ENCODE data around the gene FOXL1.

The FOXL1 gene

DNA sequence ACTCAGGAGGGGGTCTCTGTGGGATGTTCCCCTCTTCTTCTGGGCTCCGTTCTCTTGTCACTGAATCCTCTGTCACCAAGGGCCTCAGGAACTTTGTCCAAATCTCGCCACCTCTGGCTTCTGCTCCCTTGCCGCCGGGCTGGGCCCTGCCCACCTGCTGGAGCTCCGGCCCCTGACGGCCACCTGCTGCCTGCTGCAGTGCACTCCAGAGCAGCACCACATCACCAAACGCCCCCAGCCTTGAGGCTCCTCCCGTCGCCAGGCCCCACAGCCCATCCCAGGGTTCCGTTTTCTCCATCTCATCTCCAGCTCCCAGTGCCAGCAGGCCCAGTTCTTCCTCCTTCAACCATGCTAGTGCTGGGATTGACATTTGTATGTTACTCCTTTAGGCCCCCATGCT is 43.6 kb downstream of the FOXL1 start:
- Histone ChIP-seq H3K9me2 (replicated peaks; ENCODE audit: insufficient read depth, low read length) (no peaks in the 10 kb centered on the region), H3K9ac (ENCODE audit: low read length) (no peak overlapping the region), H3K79me2 (ENCODE audit: insufficient read depth, low read length) (no peaks in the 10 kb centered on the region), H3K27ac (ENCODE audit: low read depth, low read length) (no peak overlapping the region), H3K36me3 (ENCODE audit: low read length) (no peaks in the 10 kb centered on the region), H3F3A (ENCODE audit: insufficient read depth) (no peaks in the 10 kb centered on the region), H3K4me2 (ENCODE audit: low read depth, low read length, poor library complexity, severe bottlenecking) (no peak overlapping the region), H3K27me3 (ENCODE audit: low read length) (no peaks in the 10 kb centered on the region), H3K9me3 (ENCODE audit: insufficient read depth, low read length) (no peaks in the 10 kb centered on the region), H3K4me3 (ENCODE audit: insufficient read depth, low read length, poor library complexity, severe bottlenecking) (no peak overlapping the region), H4K20me1 (ENCODE audit: low read depth, low read length) (no peaks in the 10 kb centered on the region), H2AFZ (ENCODE audit: low read depth, low read length, severe bottlenecking) (no peak overlapping the region)
- TF ChIP-seq EZH2phosphoT487 (conservative IDR thresholded peaks at IDR 0.05; ENCODE audit: low read length) (no peak), CTCF (IDR thresholded peaks at IDR 0.05; ENCODE audit: insufficient read depth, low read length, poor library complexity, severe bottlenecking) (no peak)

- no peak overlapping the region for H3K4me2 ChIP-seq (ENCODE audit: low read depth, low read length, poor library complexity, severe bottlenecking)
Measured at GRCh38 chr16:86622700-86623615, 44.6 kb downstream of the FOXL1 start.

DNA sequence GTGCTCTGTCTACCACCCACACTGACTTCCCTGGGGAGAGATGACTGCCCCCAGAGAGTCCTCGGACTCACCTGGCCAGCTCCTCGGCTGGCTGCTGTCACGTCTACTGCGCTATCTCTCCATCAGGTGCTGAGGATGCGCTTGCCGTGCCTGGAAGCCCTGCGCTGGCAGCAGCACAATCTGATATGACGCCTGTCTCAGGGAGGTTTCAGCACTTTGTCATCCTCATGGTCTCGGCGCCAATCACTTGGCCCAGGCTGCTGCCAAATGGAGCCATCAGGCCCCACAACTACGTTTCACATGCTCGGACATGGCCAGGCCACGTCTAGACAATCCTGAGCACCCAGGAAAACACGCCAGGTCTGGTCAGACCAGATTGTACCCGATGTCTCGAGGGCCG is 46.7 kb downstream of the FOXL1 start:
- Histone ChIP-seq H3K9me3 (ENCODE audit: insufficient read depth, low read length) (no peaks in the 10 kb centered on the region), H4K20me1 (ENCODE audit: low read depth, low read length) (no peaks in the 10 kb centered on the region), H3K79me2 (ENCODE audit: insufficient read depth, low read length) (no peaks in the 10 kb centered on the region), H3K4me3 (ENCODE audit: insufficient read depth, low read length, poor library complexity, severe bottlenecking) (no peak overlapping the region), H3K36me3 (ENCODE audit: low read length) (no peaks in the 10 kb centered on the region), H3K27me3 (ENCODE audit: low read length) (no peaks in the 10 kb centered on the region), H3K27ac (ENCODE audit: low read depth, low read length) (no peak overlapping the region), H3F3A (ENCODE audit: insufficient read depth) (no peaks in the 10 kb centered on the region), H3K9ac (ENCODE audit: low read length) (no peak overlapping the region), H3K4me2 (ENCODE audit: low read depth, low read length, poor library complexity, severe bottlenecking) (no peak overlapping the region), H3K9me2 (replicated peaks; ENCODE audit: insufficient read depth, low read length) (no peaks in the 10 kb centered on the region), H2AFZ (ENCODE audit: low read depth, low read length, severe bottlenecking) (no peak overlapping the region)
- TF ChIP-seq EZH2phosphoT487 (conservative IDR thresholded peaks at IDR 0.05; ENCODE audit: low read length) (no peak), CTCF (IDR thresholded peaks at IDR 0.05; ENCODE audit: insufficient read depth, low read length, poor library complexity, severe bottlenecking) (no peak)

More at GRCh38 chr16:86622700-86623615, 44.6 kb downstream of the FOXL1 start:
- no peaks in the 10 kb centered on the region for H4K20me1 ChIP-seq (ENCODE audit: low read depth, low read length)
- no peak for TF ChIP-seq EZH2phosphoT487 (conservative IDR thresholded peaks at IDR 0.05; ENCODE audit: low read length)
- no peak for TF ChIP-seq CTCF (IDR thresholded peaks at IDR 0.05; ENCODE audit: insufficient read depth, low read length, poor library complexity, severe bottlenecking)
- H3K9me3 ChIP-seq (ENCODE audit: insufficient read depth, low read length), result no peaks in the 10 kb centered on the region
- no peaks in the 10 kb centered on the region for H3K9me2 ChIP-seq (replicated peaks; ENCODE audit: insufficient read depth, low read length)
- H2AFZ ChIP-seq (ENCODE audit: low read depth, low read length, severe bottlenecking), result no peak overlapping the region
- no peaks in the 10 kb centered on the region for H3K79me2 ChIP-seq (ENCODE audit: insufficient read depth, low read length)
- H3K9ac ChIP-seq (ENCODE audit: low read length), result no peak overlapping the region
- no peaks in the 10 kb centered on the region for H3F3A ChIP-seq (ENCODE audit: insufficient read depth)
- no peaks in the 10 kb centered on the region for H3K36me3 ChIP-seq (ENCODE audit: low read length)
- no peak overlapping the region for H3K4me3 ChIP-seq (ENCODE audit: insufficient read depth, low read length, poor library complexity, severe bottlenecking)
- H3K27me3 ChIP-seq (ENCODE audit: low read length), result no peaks in the 10 kb centered on the region
- no peak overlapping the region for H3K27ac ChIP-seq (ENCODE audit: low read depth, low read length)
